ENCODE data around the gene GNLY. TPM values are rescaled to one million over a fixed set of nuclear protein-coding genes. Genes with fewer than 3 reads are reported as not detected.

GNLY gene
- total and polyA plus RNA-seq, 9 of the 15 experiments (the other 6 are each of a cell fraction or from before 2014, with no cell fraction given): not detected

DNA sequence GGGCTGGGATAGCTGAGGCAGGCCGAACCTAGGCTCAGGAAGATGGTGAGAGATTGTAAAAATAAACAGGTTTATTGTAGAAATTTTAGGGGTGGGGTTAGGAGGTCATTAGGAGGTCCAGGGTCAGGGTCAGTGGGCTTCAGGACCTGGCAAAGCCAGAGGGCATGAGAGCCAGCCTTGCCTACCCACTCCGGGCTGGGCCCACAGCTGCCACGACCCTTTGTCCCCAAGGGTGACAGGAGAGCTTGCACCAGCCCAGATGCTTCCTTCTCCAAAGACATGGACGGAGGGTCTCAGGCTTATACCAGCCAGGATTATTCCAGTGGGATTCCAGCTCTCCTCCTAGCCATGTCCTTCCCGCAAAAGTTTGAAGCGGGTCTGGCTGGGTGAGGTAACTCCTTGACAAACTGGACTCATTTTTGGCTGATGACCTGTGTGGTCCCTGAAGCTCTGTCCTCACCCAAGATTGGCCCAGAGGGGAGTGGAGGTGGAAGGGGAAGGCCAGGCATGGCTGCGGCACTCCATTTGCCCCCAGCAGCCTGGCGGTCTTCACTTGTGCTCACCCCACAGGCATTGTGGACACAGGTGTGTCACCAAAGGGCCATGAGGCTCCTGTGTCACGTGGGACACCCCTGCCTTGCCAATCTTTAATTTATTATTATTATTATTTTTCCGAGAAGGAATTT, 35.8 kb downstream of the GNLY start (continued):
- TF ChIP-seq, protein P1, sequence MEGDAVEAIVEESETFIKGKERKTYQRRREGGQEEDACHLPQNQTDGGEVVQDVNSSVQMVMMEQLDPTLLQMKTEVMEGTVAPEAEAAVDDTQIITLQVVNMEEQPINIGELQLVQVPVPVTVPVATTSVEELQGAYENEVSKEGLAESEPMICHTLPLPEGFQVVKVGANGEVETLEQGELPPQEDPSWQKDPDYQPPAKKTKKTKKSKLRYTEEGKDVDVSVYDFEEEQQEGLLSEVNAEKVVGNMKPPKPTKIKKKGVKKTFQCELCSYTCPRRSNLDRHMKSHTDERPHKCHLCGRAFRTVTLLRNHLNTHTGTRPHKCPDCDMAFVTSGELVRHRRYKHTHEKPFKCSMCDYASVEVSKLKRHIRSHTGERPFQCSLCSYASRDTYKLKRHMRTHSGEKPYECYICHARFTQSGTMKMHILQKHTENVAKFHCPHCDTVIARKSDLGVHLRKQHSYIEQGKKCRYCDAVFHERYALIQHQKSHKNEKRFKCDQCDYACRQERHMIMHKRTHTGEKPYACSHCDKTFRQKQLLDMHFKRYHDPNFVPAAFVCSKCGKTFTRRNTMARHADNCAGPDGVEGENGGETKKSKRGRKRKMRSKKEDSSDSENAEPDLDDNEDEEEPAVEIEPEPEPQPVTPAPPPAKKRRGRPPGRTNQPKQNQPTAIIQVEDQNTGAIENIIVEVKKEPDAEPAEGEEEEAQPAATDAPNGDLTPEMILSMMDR (IDR thresholded peaks at IDR 0.05 in 2 of 3, conservative IDR thresholded peaks at IDR 0.05 in 1 of 3; ENCODE audit: insufficient read depth in 2 of 3, low read depth in 1 of 3, low read length in 3 of 3): no peak
- TF ChIP-seq NCOA1 (IDR thresholded peaks at IDR 0.05; ENCODE audit: low read depth): no peak

DNA sequence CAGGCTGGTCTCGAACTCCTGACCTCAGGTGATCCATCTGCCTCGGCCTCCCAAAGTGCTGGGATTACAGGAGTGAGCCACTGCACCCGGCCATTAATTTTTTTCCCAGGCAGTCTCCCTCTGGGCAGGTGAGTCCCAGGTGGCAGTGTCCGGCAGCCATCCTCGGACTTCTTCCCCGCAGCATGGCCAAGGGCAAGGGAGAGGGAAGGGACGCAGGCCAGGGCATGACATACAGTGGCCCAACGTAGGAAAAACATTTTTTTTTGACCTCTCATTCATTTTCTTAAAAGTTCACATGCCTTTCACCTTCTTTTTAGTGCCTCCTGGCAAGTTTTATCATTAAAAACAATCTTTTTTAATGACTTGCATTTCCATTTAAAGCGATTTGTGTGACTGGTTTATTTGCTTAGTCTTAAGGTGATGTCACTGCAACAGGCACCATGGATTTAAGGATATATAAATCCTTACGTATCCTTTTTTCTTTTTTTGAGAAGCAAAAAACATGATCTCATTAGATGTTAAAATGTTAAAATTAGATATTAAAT, 36.6 kb downstream of the GNLY start:
- no peaks in the 10 kb centered on the region for H3K9me3 ChIP-seq (replicated peaks; ENCODE audit: control insufficient read depth, insufficient read depth, low read depth, low read length)
- no peaks in the 10 kb centered on the region for H3K36me3 ChIP-seq (ENCODE audit: control insufficient read depth, insufficient read depth, low read length)
- CTCF ChIA-PET (ENCODE audit: low intra/inter-chr PET ratio): no interaction called here
- FAIRE-seq: no peak
- in situ Hi-C loops (cut with MboI): no loop called here
- no peak for ATAC-seq
- no peak for DNase-seq (ENCODE audit: extremely low read depth in 1 of 4, low spot score in 3 of 4)
- no peak overlapping the region for H3K4me3 ChIP-seq
- H3K79me2 ChIP-seq (ENCODE audit: control insufficient read depth, insufficient read depth, low read length): no peaks in the 10 kb centered on the region
- peaks cover 0 to 4% of the 10 kb centered on the region in 2 experiments; a peak in 2 of 5 replicates for H3K4me1 ChIP-seq (replicated peaks in 1 of 2; ENCODE audit: control insufficient read depth in 2 of 2, insufficient read depth in 2 of 2, low read length in 2 of 2)
- H3K9ac ChIP-seq (ENCODE audit: insufficient read depth in 1 of 2, low read depth in 2 of 2, low read length in 2 of 2): no peak overlapping the region
- POLR2A ChIA-PET: no interaction called here
- no peak overlapping the region for H2AFZ ChIP-seq (ENCODE audit: low read depth, low read length)
- peaks cover 21 to 62% of the 10 kb centered on the region in 2 experiments for H3K27me3 ChIP-seq (ENCODE audit: control insufficient read depth in 2 of 2, insufficient read depth in 2 of 2, low read length in 2 of 2)
- intact Hi-C loops (cut with micrococcal nuclease): no loop called here
- WGBS (ENCODE audit: insufficient coverage, low coverage, missing lambda C conversion rate): 9% methylated on average over 5 of the region's 10 CpGs
- H4K20me1 ChIP-seq (replicated peaks; ENCODE audit: control insufficient read depth, insufficient read depth, low read length): no peaks in the 10 kb centered on the region
- no TSS peak for BruUV-seq (replicated peaks)
- H3K4me2 ChIP-seq (ENCODE audit: insufficient read depth, low read length): no peak overlapping the region
- no peaks in the 10 kb centered on the region for H3K9me1 ChIP-seq (ENCODE audit: control insufficient read depth, insufficient read depth, low read length)
- H3K27ac ChIP-seq (ENCODE audit: extremely low read depth, low read depth, low read length): no peak overlapping the region
- TF ChIP-seq ZNF583 (CRISPR knock-in tag; IDR thresholded peaks at IDR 0.05): no peak
- TF ChIP-seq, protein P2, sequence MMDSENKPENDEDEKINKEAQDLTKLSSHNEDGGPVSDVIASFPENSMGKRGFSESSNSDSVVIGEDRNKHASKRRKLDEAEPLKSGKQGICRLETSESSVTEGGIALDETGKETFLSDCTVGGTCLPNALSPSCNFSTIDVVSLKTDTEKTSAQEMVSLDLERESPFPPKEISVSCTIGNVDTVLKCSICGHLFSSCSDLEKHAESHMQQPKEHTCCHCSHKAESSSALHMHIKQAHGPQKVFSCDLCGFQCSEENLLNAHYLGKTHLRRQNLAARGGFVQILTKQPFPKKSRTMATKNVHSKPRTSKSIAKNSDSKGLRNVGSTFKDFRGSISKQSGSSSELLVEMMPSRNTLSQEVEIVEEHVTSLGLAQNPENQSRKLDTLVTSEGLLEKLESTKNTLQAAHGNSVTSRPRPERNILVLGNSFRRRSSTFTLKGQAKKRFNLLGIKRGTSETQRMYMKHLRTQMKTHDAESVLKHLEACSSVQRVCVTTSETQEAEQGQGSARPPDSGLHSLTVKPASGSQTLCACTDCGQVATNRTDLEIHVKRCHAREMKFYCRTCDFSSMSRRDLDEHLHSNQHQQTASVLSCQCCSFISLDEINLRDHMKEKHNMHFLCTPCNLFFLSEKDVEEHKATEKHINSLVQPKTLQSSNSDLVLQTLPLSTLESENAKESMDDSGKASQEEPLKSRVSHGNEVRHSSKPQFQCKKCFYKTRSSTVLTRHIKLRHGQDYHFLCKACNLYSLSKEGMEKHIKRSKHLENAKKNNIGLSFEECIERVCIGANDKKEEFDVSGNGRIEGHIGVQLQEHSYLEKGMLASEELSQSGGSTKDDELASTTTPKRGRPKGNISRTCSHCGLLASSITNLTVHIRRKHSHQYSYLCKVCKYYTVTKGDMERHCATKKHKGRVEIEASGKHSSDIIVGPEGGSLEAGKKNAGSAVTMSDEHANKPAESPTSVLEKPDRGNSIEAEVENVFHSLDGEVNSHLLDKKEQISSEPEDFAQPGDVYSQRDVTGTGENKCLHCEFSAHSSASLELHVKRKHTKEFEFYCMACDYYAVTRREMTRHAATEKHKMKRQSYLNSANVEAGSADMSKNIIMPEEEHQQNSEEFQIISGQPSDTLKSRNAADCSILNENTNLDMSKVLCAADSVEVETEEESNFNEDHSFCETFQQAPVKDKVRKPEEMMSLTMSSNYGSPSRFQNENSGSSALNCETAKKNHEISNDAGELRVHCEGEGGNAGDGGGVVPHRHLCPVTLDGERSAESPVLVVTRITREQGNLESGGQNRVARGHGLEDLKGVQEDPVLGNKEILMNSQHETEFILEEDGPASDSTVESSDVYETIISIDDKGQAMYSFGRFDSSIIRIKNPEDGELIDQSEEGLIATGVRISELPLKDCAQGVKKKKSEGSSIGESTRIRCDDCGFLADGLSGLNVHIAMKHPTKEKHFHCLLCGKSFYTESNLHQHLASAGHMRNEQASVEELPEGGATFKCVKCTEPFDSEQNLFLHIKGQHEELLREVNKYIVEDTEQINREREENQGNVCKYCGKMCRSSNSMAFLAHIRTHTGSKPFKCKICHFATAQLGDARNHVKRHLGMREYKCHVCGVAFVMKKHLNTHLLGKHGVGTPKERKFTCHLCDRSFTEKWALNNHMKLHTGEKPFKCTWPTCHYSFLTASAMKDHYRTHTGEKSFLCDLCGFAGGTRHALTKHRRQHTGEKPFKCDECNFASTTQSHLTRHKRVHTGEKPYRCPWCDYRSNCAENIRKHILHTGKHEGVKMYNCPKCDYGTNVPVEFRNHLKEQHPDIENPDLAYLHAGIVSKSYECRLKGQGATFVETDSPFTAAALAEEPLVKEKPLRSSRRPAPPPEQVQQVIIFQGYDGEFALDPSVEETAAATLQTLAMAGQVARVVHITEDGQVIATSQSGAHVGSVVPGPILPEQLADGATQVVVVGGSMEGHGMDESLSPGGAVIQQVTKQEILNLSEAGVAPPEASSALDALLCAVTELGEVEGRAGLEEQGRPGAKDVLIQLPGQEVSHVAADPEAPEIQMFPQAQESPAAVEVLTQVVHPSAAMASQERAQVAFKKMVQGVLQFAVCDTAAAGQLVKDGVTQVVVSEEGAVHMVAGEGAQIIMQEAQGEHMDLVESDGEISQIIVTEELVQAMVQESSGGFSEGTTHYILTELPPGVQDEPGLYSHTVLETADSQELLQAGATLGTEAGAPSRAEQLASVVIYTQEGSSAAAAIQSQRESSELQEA (IDR thresholded peaks at IDR 0.05; ENCODE audit: low read depth): no peak
- TF ChIP-seq CBFA2T2 (conservative IDR thresholded peaks at IDR 0.05): no peak
- no peak for TF ChIP-seq RBM25 (IDR thresholded peaks at IDR 0.05; ENCODE audit: low read depth, low read length, severe bottlenecking)
- TF ChIP-seq EP400 (IDR thresholded peaks at IDR 0.05): no peak
- TF ChIP-seq, protein P3, sequence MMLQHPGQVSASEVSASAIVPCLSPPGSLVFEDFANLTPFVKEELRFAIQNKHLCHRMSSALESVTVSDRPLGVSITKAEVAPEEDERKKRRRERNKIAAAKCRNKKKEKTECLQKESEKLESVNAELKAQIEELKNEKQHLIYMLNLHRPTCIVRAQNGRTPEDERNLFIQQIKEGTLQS (IDR thresholded peaks at IDR 0.05): no peak
- TF ChIP-seq, protein P3 (CRISPR knock-in tag; conservative IDR thresholded peaks at IDR 0.05): no peak
